HL-60 (cell line): ENCODE measurements around the gene UPF2.

Experiments used
- CTCF ChIP-seq: IDR thresholded peaks from one replicate; pipeline ENCODE4 v1.5.1; 2011; ENCODE audit warnings: low read length, control low read depth, inconsistent platforms; ENCODE audit not compliant: insufficient read depth
- GABPA ChIP-seq: IDR thresholded peaks from 2 replicates; pipeline ENCODE4 v1.6.1; 2012; ENCODE audit warnings: low read depth
- POLR2AphosphoS5 ChIP-seq: IDR thresholded peaks from 2 replicates; pipeline ENCODE4 v1.6.1; 2012; ENCODE audit warnings: low read depth
- REST ChIP-seq: IDR thresholded peaks from 2 replicates; pipeline ENCODE4 v1.6.1; 2012; ENCODE audit warnings: low read depth; ENCODE audit not compliant: insufficient replicate concordance
- SPI1 ChIP-seq: IDR thresholded peaks from 2 replicates; pipeline ENCODE4 v1.6.1; 2012; ENCODE audit warnings: low read depth, mild to moderate bottlenecking, borderline replicate concordance

DNA sequence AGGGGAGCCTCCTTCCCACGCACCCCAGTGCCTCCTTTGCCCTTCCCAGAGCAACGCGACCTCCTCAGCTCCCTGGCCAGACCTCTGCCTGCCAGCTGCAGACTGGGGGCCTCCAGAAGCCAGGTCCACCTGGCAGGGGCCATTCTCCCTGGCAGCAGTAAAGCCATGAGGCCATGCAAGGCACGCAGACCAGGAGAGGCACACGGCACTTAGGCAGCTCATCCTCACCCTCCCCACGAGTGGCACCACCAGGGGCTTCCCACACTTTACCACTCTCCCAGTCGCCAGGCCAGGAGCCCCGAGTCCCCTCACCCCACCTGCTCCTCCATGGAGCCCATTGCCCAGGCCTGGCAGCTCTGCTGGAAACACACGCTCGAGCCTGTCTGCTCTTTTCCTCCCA, 134.1 kb downstream of the UPF2 start:
- TF ChIP-seq CTCF (no peak), POLR2AphosphoS5 (no peak), GABPA (no peak), REST (no peak), SPI1 (no peak)
